ENCODE data around the gene NPBWR2.

NPBWR2 gene

GRCh38 chr20:64055893-64056638 is 51.3 kb downstream of the NPBWR2 start:
- no peak for DNase-seq

GRCh38 chr20:64055396-64055892 is 51.9 kb downstream of the NPBWR2 start:
- no peak for DNase-seq

- DNase-seq = no peak
Measured at GRCh38 chr20:64053841-64054661, 53.3 kb downstream of the NPBWR2 start.
